BLaER1 treated with 17β-estradiol and CSF1 and Interleukin-3, amounts not matched to agents 10 nM and 100 nM (cell line): Measurements from ENCODE around the gene RAD23B.

Source experiments
- H3K27ac ChIP-seq, 11 experiments: shearing (Covaris generic); formaldehyde crosslinking; 2 replicates each; pipeline ENCODE4 v1.8.1; 2022
- H3K27me3 ChIP-seq, 11 experiments: shearing (Covaris generic); formaldehyde crosslinking; 2 replicates each; pipeline ENCODE4 v1.8.1; 2022
- H3K36me3 ChIP-seq, 11 experiments: shearing (Covaris generic); formaldehyde crosslinking; 2 replicates each; pipeline ENCODE4 v1.8.1; 2022
- H3K4me1 ChIP-seq, 10 experiments: shearing (Covaris generic); formaldehyde crosslinking; 2 replicates each; pipeline ENCODE4 v1.8.1; 2022
- H3K4me2 ChIP-seq, 11 experiments: shearing (Covaris generic); formaldehyde crosslinking; 2 replicates each; pipeline ENCODE4 v1.8.1; 2022
- H3K4me3 ChIP-seq, 10 experiments: shearing (Covaris generic); formaldehyde crosslinking; 2 replicates each; pipeline ENCODE4 v1.8.1; 2022
- H3K9ac ChIP-seq, 11 experiments: shearing (Covaris generic); formaldehyde crosslinking; 2 replicates each; pipeline ENCODE4 v1.8.1; 2022
- H3K9me3 ChIP-seq, 11 experiments: shearing (Covaris generic); formaldehyde crosslinking; replicated peaks in 1 of 11; 2 replicates each; pipeline ENCODE4 v1.8.1; 2022
- H4K20me1 ChIP-seq, 11 experiments: shearing (Covaris generic); formaldehyde crosslinking; 2 replicates each; pipeline ENCODE4 v1.8.1; 2022
- Cebpa-rat ChIP-seq, 11 experiments: shearing (Covaris generic); IDR thresholded peaks; 2 replicates each; pipeline ENCODE4 v1.8.1; 2022

Gene RAD23B

GRCh38 chr9:107342476-107343161, 59.5 kb downstream of the RAD23B start:
- Histone ChIP-seq H3K36me3 (peaks cover 0 to 21% (median 11%) of the 10 kb centered on the region in 11 experiments; a peak in 12 of 22 replicates), H3K4me3 (no peak overlapping the region), H3K27ac (no peak overlapping the region), H3K4me1 (peaks cover 12 to 31% (median 13%) of the 10 kb centered on the region in 10 experiments), H3K27me3 (no peaks in the 10 kb centered on the region), H3K9me3 (no peaks in the 10 kb centered on the region), H3K4me2 (no peak overlapping the region), H3K9ac (no peak overlapping the region), H4K20me1 (peaks cover 0 to 31% (median 8%) of the 10 kb centered on the region in 11 experiments; a peak in 13 of 22 replicates)
- no peak for TF ChIP-seq Cebpa-rat (IDR thresholded peaks at IDR 0.05)

- Histone ChIP-seq H4K20me1 (peaks cover 0 to 12% (median 0%) of the 10 kb centered on the region in 11 experiments; a peak in 1 of 22 replicates), H3K27ac (0 out of 22 replicates have a peak overlapping the region, but pooled peaks of 1 of the 11 experiments have one; percentile 8), H3K4me3 (no peak overlapping the region), H3K9me3 (no peaks in the 10 kb centered on the region), H3K36me3 (peaks cover 0 to 8% (median 0%) of the 10 kb centered on the region in 11 experiments; a peak in 1 of 22 replicates), H3K9ac (no peak overlapping the region), H3K27me3 (no peaks in the 10 kb centered on the region), H3K4me2 (peak overlapping the region; percentile 34 to 73 (median 59)), H3K4me1 (peaks cover 9 to 20% (median 13%) of the 10 kb centered on the region in 10 experiments)
- TF ChIP-seq Cebpa-rat (IDR thresholded peaks at IDR 0.05) = no peak
These were observed 62.2 kb downstream of the RAD23B start for GRCh38 chr9:107345327-107345726.

GRCh38 chr9:107348836-107349235, 65.8 kb downstream of the RAD23B start:
- Histone ChIP-seq H3K27ac (no peak overlapping the region), H3K27me3 (no peaks in the 10 kb centered on the region), H3K36me3 (no peaks in the 10 kb centered on the region), H3K4me1 (peaks cover 9 to 20% (median 13%) of the 10 kb centered on the region in 10 experiments), H3K9me3 (peaks cover 2 to 16% (median 8%) of the 10 kb centered on the region in 11 experiments; a peak in 15 of 22 replicates), H3K9ac (no peak overlapping the region), H3K4me2 (no peak overlapping the region), H4K20me1 (no peaks in the 10 kb centered on the region), H3K4me3 (no peak overlapping the region)
- TF ChIP-seq Cebpa-rat (IDR thresholded peaks at IDR 0.05) = no peak

- Histone ChIP-seq H3K4me2 (no peak overlapping the region), H3K27me3 (no peaks in the 10 kb centered on the region), H3K36me3 (no peaks in the 10 kb centered on the region), H4K20me1 (no peaks in the 10 kb centered on the region), H3K4me3 (no peak overlapping the region), H3K9me3 (peaks cover 4 to 22% (median 13%) of the 10 kb centered on the region in 11 experiments; a peak in 15 of 22 replicates), H3K4me1 (peaks cover 1 to 11% (median 4%) of the 10 kb centered on the region in 10 experiments), H3K9ac (no peak overlapping the region), H3K27ac (no peak overlapping the region)
- no peak for TF ChIP-seq Cebpa-rat (IDR thresholded peaks at IDR 0.05)
These were observed 67.4 kb downstream of the RAD23B start for GRCh38 chr9:107350443-107350842.

- no peak overlapping the region for H3K9ac ChIP-seq
- H3K9me3 ChIP-seq = peaks cover 4 to 22% (median 13%) of the 10 kb centered on the region in 11 experiments; a peak in 15 of 22 replicates
- no peak for TF ChIP-seq Cebpa-rat (IDR thresholded peaks at IDR 0.05)
- H3K4me3 ChIP-seq = no peak overlapping the region
- no peaks in the 10 kb centered on the region for H4K20me1 ChIP-seq
- H3K4me2 ChIP-seq = no peak overlapping the region
- H3K4me1 ChIP-seq = peaks cover 0 to under 1% (median 0%) of the 10 kb centered on the region in 10 experiments; a peak in 1 of 20 replicates
- no peaks in the 10 kb centered on the region for H3K27me3 ChIP-seq
- no peak overlapping the region for H3K27ac ChIP-seq
- H3K36me3 ChIP-seq = no peaks in the 10 kb centered on the region
These were observed 68.4 kb downstream of the RAD23B start for GRCh38 chr9:107351382-107352045.

- no peak overlapping the region for H3K4me2 ChIP-seq
These were observed 72.3 kb downstream of the RAD23B start for GRCh38 chr9:107355394-107355793.

GRCh38 chr9:107358986-107359385, 75.9 kb downstream of the RAD23B start:
- Histone ChIP-seq H3K9me3 (peaks cover 0 to 13% (median 4%) of the 10 kb centered on the region in 11 experiments; a peak in 7 of 22 replicates), H3K36me3 (no peaks in the 10 kb centered on the region), H4K20me1 (no peaks in the 10 kb centered on the region), H3K27me3 (no peaks in the 10 kb centered on the region), H3K4me1 (no peaks in the 10 kb centered on the region), H3K9ac (no peak overlapping the region), H3K27ac (no peak overlapping the region), H3K4me2 (no peak overlapping the region), H3K4me3 (no peak overlapping the region)
- no peak for TF ChIP-seq Cebpa-rat (IDR thresholded peaks at IDR 0.05)

More at GRCh38 chr9:107355394-107355793, 72.3 kb downstream of the RAD23B start:
- Histone ChIP-seq H3K9ac (no peak overlapping the region), H3K27me3 (no peaks in the 10 kb centered on the region), H3K27ac (no peak overlapping the region), H3K4me1 (no peaks in the 10 kb centered on the region), H3K36me3 (no peaks in the 10 kb centered on the region), H3K4me3 (no peak overlapping the region), H3K9me3 (peaks cover 4 to 22% (median 13%) of the 10 kb centered on the region in 11 experiments; a peak in 15 of 22 replicates), H4K20me1 (no peaks in the 10 kb centered on the region)
- no peak for TF ChIP-seq Cebpa-rat (IDR thresholded peaks at IDR 0.05)

GRCh38 chr9:107360098-107360497, 77.0 kb downstream of the RAD23B start:
- no peak for TF ChIP-seq Cebpa-rat (IDR thresholded peaks at IDR 0.05)
- Histone ChIP-seq H4K20me1 (no peaks in the 10 kb centered on the region), H3K9ac (no peak overlapping the region), H3K27ac (no peak overlapping the region), H3K36me3 (no peaks in the 10 kb centered on the region), H3K4me3 (no peak overlapping the region), H3K9me3 (peaks cover 0 to 6% (median 0%) of the 10 kb centered on the region in 11 experiments; a peak in 1 of 22 replicates), H3K4me1 (no peaks in the 10 kb centered on the region), H3K27me3 (no peaks in the 10 kb centered on the region), H3K4me2 (no peak overlapping the region)

- Histone ChIP-seq H3K4me3 (no peak overlapping the region), H3K9me3 (0 out of 22 replicates have a peak, but pooled peaks cover 0 to 6% (median 0%) of the 10 kb centered on the region in 11 experiments), H3K9ac (no peak overlapping the region), H3K4me1 (no peaks in the 10 kb centered on the region), H3K36me3 (no peaks in the 10 kb centered on the region), H3K4me2 (no peak overlapping the region), H3K27ac (no peak overlapping the region), H4K20me1 (no peaks in the 10 kb centered on the region), H3K27me3 (no peaks in the 10 kb centered on the region)
- no peak for TF ChIP-seq Cebpa-rat (IDR thresholded peaks at IDR 0.05)
These were observed 78.7 kb downstream of the RAD23B start for GRCh38 chr9:107361816-107362215.
